SU-DHL-6 (cell line): ENCODE measurements around the gene KCNC3.

Experiments used
- CTCF ChIP-seq: fragments of 200-600 bp; sonication (generic); IDR thresholded peaks from one replicate; pipeline ENCODE4 v1.5.1; 2017; ENCODE audit warnings: antibody characterized with exemption, mild to moderate bottlenecking, low read length, moderate library complexity; ENCODE audit not compliant: insufficient read depth, poor library complexity, severe bottlenecking
- EZH2phosphoT487 ChIP-seq: fragments of 200-600 bp; sonication (generic), shearing (Covaris generic); conservative IDR thresholded peaks from 2 replicates; pipeline ENCODE4 v1.6.1; 2018; ENCODE audit warnings: mild to moderate bottlenecking, antibody characterized with exemption, low read length, moderate library complexity, mixed read lengths

GRCh38 chr19:50314724-50315708 is 14.2 kb downstream of the KCNC3 start:
- TF ChIP-seq CTCF: no peak
- no peak for TF ChIP-seq EZH2phosphoT487
